CD1c-positive myeloid dendritic cell (primary cell): Measurements from ENCODE around the gene PIBF1.
"Not testable (repeated sequence)": the region's sequence is repeated elsewhere in the genome, so short reads cannot be mapped to it uniquely, and the experiment has no call there.

Experiments used
- DNase-seq: peaks from one replicate; pipeline ENCODE4 v3.0.0-alpha.2; 2016; ENCODE audit errors: extremely low spot score

The PIBF1 gene

DNA sequence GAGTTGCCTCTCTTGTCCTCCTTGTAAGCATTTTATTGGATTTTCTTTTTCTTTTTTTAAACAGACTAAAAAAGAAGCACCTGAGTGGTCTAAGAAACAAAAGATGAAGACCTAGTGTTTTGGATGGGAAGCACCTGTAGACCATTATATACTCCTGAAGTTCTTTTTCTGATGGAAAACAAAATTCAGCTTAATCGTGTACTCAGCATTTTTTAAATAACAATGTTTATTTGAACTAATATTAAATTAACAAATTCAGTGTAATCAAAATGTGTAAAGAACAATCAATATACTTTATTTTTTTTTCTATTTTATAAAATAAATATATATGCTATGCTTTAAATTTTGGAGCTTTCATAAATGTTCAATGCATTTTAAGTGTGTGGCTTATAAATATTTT is 233.9 kb downstream of the PIBF1 start:
- DNase-seq = no peak

DNA sequence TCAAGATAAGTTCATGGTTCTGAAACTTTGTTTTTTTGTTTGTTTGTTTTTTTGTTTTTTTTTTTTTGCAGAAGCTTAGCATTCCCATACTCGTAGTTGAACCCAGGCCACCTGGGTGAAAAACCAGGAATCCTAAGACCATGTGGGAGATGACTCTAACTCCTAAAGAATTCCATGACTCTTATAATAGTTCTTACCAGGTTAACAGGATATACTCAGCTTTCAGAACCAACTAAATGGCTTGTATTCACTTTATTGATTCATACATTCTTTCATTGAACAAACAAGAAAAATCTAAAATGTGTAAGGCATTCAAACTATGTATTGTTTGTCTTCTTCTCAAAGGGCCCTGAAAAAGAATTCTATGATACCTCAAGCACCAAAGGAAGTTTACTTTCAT is 236.4 kb downstream of the PIBF1 start:
- DNase-seq = no peak

DNA sequence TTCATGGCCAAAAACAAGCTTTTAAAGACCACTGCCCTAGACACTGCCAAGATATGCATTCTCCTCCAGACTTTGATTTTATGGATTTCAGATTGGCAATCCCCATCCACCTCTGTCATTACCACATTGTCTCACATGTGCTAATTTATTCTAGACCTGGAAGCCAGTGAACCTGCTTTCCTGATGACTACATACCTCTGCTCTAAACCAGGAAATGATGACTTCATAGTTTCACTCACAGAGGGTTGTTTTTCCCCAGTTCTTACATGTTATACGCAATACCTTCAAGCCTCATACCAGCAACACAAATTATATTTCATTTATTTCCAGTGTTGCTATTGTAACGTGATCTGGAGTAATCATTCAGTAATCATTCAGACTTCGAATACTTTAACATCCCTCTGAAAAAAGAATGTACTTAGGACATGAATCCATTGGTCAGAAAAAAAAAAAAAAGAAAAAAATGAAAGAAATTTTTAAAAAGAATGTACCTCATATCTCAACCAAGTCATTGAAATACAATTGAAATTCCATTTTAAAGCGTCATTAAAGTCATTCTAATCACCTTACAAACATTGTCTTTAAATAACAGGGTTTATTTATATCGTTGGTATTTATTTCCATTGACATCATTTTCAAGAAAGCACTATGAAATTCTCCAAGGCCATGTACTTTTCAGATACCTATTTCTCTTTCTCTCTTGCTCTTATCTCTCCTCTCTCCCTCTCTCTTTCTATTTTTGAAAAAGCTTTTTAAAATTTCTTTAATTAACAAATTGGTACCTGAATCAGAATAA is 243.5 kb downstream of the PIBF1 start:
- DNase-seq = no peak

DNA sequence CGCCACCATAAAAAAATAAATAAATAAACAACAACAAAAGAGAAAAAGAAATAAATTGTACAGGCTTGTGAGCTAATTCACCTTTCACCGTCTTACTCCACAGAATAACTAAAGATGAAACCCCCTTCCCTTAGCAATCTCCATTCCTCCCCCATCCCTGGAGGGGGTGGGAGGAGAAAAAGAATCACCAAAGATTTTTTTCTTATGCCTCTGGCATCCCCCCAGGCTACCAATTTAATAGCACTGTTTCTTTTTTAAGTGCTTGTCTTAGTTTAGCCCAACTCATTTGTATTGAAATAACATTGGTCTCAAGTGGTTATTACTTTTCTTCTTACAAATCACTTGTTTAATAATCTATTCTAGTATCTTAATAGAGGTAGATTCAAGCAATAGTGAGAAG is 253.0 kb downstream of the PIBF1 start:
- DNase-seq = no peak

DNA sequence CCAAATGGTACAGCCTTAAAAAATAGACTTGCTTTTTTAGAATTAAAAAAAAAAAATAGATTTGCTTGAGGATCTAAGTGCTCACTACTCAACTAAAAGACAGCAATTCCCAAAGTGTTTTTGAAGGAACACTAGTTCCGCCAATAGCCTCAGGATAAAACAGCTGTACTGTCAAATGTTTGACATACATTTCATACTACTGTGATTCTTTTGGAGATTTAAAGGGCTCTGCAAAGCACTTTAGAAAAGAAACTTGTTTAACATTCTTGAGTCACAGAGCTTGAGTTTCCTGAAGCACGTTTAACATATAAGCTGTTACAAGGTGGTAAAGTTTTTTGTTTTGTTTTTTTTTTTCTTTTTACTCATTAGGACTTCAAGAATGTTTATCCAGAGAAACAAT is 253.7 kb downstream of the PIBF1 start:
- DNase-seq = no peak

DNA sequence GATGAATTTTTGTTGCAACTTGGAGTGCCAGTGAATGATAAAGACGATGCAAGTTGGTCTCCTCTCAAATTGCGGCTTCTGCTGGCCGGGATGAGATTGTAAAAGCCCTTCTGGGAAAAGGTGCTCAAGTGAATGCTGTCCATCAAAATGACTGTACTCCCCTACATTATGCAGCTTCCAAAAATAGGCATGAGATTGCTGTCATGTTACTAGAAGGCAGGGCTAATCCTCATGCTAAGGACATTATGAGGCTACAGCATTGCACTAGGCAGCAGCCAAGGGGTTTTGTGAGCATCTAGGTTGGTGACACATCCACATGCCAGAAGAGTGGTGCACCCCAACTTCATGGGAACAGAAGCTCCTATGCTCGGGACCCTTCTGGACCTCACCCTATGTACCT is 254.6 kb downstream of the PIBF1 start:
- DNase-seq = no peak

DNA sequence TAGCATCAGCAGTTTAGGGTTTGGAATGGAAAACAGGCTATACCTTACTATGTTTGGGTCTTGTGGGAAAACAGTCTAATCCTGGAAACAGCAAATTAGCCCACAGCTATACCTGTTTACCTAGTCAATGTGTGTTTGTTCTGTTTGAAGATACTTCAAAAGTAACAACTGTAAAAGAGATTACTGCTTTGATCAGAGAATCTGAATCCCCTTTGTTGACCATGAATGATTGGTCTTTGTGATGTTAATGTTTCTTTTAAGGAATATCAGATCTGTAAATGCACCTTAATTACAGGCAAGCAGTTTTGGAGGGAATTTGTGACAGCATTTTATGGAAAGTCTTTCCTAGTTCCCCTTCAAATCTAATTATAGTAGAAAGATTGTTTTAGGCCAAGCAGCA is 256.1 kb downstream of the PIBF1 start:
- no peak for DNase-seq

DNA sequence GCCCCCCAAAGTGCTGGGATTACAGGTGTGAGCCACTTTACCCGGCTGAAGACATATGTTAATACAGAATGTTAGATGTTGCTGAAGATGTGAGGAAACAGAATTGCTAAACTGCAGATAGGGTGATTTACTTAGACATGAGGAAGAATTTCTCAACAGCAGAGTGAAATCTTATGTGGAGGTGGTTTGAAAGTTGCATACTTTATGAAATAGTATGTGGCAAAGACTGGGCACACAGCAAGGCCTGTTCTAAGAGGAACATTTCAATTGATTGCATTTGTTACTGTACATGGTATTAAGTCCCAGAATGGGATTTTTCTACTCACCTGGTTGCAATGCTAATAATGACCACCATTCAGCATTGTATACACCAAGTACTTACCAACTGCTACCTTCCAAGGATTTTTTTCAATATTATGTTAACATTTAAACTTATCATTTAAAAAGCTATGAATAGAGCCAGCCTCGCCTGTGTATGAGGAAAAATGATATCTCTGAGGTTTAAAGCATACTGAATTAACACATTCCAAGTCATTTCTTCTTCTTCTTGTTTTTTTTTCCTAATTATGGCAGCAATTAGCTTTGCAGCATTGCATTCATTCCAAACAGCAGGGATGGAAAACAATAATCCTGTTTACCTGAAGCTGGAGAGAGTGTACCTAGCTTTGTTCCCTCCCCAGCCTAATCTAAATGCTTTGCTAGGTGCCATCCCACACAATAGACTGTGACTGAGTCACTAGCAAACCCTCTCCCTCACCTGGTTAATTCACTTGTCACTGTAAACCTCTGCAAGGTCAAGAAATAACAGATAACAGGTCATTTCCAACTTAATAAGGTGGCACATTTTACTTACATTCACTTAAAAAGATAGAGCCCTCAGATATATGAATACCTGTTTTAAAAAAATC is 257.5 kb downstream of the PIBF1 start:
- DNase-seq = no peak

DNA sequence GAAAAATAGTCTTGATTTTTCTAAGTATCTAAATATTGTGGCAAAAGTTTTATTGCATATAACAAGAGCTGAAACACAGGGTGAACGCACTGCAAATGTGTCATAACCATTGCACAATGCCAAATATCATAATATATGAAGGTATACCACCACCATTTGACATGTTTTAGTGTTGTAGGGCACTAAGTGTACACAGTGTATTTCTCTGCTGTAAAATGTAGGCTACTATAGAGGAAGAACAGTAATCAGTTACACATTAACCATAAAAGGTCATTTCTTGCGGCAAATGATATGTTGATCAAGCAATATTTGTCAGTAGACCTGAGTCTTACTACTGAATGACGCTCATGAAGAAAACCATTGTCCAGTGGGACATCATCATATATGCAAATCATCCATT is 258.6 kb downstream of the PIBF1 start:
- no peak for DNase-seq

DNA sequence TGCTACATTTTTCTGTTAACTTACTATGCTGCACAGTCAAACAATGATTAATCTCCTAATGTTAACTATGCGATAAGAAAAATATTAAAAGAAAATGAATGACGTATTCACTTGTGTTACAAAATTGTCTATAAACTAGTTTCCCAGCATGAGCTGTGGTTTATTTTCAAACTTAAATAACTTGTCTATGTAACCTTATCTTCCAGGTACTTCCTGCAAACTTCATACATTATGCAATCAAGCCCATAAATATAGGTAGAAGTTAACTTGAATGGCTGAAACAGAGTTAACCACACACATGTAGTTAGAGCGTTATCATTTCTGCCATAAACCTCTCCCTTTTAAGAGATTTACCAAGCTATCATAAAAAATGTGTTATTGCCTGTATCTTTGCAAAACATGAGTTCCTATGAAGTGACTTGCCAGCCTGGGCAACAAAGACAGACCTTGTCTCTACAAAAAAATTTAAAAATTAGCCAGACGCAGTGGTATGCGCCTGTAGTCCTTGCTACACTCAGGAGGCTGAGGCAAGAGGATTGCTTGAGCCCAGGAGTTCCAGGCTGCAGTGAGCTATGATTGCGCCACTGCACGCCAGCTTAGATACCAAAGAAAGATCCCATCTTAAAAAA is 259.1 kb downstream of the PIBF1 start:
- no peak for DNase-seq

DNA sequence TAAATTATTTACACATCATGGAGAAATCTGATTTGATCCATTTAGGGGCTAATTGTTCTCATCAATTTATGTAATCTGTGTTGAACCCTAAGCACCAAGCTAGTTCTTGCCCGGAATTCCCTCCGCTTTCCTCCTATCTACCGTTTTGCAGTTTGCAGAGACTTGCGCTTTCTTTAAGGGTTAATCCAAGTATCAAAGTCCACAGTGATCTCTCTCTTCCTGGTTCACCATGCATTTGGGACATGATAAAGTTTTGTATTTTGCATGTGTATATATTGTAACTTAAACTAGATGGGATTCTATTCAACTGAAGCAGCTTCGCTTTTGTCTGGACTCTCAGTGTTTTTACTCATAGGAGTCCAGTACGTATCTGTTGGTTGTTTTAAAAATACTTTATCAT is 263.1 kb downstream of the PIBF1 start:
- no peak for DNase-seq

DNA sequence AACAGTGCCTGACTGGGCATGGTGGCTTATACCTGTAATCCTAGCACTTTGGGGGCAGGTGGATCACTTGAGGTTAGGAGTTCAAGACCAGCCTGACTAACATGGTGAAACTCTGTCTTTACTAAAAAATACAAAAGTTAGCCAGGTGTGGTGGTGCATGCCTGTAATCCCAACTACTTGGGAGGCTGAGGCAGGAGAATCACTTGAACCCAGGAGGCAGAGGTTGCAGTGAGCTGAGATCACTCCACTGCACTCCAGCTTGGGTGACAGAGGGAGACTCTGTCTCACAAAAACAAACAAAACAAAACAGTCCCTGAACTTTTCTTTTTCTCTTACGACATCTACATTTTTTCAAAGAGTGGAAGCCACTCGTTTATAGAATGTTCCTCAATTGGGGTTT is 266.7 kb downstream of the PIBF1 start:
- DNase-seq = not testable (repeated sequence)

DNA sequence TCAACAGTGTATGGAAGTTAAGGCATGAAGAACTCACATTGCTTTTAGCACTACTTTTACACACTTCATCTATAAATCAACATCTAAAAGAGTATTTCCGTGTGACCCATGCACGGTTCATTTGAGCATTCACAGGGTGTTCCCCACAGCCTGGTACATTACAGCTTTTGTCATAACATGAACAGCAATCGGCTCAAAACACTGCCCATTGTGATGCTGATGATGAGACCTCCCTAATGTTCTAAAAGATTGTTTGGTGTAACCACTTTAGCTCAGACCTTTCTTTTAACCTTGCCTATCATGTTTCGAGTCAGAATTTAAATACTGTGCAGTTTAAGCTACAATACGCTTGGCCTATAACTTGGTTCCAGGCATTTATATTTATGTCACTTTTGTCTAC is 272.8 kb downstream of the PIBF1 start:
- no peak for DNase-seq

DNA sequence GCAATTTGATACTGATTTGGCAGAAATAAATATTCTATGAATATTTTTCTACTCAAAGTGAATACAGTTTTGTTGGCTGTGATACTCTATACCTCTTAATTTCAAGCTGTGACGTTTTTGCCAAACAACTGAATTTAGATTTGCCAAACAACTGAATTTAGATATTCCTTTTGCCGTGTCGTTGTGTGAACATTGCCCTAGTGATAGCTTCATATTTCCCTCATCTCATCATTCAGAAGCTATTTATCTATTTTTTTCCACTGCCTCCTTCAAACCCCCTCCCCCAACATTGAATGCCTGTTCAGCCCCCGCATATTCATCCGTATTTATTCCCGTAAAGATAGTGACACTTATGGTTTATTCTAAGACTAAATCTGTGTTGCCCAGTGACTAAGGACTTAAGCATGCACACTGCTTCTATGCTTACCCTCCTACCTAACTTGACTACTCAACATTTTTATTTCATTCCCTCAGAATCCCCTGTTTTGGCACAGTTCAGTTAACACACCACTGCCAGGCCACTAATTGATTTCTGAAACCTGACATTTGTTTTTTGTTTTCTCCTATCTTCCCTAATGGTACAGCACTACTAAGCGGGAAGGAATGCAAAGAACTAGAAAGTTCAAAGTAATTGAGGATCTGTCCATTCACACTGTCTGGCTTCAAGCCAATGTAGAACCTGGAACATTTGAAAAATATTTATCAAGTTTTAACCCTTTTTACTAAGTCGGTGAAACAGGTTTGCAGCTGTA is 274.1 kb downstream of the PIBF1 start:
- no peak for DNase-seq

DNA sequence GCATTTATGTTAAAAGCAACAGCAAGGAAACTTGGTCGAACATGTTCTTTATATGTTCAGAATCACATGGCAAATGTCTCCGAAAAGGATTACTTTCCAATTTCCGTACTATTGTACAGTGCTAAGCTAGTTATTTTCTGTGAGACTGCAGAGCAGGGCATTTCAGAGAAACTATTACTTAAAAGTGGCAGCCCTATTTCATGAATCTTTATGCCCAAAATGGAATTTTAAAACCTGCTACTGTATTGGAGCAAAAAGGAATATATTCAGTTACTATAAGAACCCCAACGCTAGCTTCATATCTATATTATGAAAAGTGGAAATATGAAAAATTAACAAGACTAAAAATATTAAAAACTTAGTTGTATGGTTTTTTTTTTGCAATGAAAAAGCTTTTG is 274.6 kb downstream of the PIBF1 start:
- DNase-seq = no peak

DNA sequence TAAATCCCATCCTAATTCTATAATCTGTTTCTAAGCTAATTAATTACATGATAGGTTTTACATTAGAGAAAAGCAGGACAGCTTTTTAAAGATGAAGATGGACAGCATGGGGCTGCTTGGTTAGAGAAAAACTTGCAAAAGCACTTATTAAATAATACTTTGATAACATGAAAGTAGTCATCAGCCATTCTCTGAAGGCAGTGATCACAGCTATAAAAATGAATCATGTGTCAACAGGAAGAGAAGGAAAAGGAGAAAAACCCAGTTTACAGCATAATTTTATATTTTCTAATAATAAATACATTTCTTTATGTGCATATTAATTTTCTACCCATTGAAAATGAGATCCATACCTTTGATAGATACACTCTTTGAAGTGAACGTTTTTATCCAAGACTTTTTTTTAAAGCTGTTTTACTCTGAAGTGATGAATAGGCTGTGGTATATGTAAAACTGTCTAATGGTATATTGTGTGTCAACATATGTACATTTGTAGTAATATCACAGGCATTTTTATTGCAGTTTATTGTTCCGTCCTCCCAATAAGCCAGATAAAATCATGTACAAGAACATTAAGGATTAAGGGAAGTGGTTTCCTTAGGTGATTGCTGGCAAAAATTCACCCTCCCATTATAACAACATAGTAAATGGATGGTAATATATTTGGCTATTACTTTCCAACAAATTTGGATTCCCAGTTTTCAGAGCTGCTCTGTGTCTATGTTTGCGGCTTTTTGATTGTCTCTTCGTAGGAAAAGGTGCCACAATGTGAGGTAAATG is 275.5 kb downstream of the PIBF1 start:
- DNase-seq = no peak

DNA sequence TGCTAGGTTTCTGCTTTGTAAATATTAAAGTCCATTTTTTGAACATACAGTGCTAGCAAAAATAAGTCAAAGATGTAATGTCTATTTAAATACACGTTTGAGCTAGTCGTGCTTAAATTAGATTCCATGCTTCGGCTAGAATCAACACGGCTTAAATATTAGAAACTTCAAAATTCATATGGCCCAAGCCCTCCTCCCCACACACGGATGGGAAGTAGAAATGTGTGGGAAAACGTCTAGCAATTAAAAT is 276.1 kb downstream of the PIBF1 start:
- no peak for DNase-seq

DNA sequence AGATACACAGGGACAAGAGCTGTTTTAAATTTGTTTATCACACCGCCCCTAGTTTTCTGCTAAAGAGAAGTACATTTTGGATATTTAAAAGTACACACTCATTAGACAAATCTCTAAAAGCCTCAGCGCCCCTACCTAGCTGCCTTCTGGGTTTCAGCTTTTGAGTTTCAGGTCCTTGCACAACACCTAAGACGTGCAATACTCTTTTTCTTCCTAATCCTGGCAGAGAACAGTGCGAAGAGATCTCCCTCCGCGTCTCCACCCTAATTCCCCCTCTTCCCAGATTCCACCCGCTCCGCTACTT is 276.5 kb downstream of the PIBF1 start:
- DNase-seq = no peak

DNA sequence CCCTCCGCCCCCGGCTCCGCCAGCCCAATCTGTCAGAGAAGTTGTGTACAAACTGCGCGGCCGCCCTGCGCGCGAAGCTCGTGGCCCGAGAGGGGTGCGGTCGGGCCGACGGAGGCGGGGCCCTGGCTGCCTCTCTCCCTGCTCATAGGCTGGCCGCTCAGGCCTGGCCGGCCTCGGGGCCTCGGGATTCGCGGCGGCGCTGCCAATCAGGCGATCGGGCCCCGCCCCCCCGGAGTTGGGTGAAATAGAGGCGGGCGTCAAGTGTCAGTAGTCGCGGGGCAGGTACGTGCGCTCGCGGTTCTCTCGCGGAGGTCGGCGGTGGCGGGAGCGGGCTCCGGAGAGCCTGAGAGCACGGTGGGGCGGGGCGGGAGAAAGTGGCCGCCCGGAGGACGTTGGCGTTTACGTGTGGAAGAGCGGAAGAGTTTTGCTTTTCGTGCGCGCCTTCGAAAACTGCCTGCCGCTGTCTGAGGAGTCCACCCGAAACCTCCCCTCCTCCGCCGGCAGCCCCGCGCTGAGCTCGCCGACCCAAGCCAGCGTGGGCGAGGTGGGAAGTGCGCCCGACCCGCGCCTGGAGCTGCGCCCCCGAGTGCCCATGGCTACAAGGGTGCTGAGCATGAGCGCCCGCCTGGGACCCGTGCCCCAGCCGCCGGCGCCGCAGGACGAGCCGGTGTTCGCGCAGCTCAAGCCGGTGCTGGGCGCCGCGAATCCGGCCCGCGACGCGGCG is 277.0 kb downstream of the PIBF1 start, which contains the start of gene KLF5:
Gene KLF5, plus strand, starts transcription at position 270 of the 724 bp plus-strand sequence. Its CDS starts 323 bp downstream, at position 593.
- DNase-seq = peak; percentile 96

DNA sequence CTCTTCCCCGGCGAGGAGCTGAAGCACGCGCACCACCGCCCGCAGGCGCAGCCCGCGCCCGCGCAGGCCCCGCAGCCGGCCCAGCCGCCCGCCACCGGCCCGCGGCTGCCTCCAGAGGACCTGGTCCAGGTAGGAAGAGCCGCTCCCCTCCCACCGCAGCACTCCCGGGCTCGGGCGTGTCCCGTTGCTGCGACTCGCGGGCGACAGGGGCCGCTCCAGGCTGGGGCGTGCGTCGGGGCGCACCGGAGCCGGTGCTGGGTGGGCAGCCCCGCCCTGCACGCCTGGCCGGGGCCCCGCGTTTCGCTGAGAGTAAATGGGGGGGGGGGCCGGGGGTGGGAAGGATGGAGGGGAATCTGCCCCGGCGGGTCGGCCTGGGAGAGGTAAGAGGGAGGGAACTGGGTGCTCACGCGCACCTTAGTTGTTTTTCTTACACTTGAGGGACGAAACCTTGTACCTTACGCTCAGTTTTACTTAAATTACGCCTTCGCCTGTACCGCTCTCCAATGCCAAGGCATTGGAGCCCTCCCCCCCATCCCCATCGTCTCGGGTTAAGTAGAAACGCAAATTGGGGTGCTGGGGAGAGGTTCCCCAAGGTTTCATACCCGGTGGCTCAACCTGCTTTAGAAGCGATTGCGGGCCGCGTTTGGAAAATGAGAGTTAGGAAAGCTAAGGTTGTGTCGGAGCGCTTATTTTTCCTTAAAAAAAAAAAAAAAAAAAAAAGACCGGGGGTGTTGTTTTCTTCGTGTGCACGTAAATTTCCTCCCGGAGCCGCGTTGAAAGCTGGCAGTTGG is 277.7 kb downstream of the PIBF1 start:
- peak; percentile 20 for DNase-seq
